Esophagus muscularis mucosa (tissue), 3 donors: ENCODE results near the gene NHEJ1.

Source experiments
- POLR2A ChIP-seq: fragments of 450-650 bp; IDR thresholded peaks from one replicate; pipeline ENCODE4 v1.6.1; 2017; ENCODE audit warnings: antibody characterized with exemption, moderate library complexity, mild to moderate bottlenecking, low read depth
- TF ChIP-seq, protein P1 (sequence below), 3 experiments: fragments of 200-600 bp in 2 of 3; fragments of 450-650 bp in 1 of 3; sonication (generic) in 2 of 3; IDR thresholded peaks; one replicate each; pipeline ENCODE4 v1.5.1; 2017 to 2019; ENCODE audit warnings: antibody characterized with exemption in 3 of 3, mild to moderate bottlenecking in 2 of 3, moderate library complexity in 1 of 3

DNA sequence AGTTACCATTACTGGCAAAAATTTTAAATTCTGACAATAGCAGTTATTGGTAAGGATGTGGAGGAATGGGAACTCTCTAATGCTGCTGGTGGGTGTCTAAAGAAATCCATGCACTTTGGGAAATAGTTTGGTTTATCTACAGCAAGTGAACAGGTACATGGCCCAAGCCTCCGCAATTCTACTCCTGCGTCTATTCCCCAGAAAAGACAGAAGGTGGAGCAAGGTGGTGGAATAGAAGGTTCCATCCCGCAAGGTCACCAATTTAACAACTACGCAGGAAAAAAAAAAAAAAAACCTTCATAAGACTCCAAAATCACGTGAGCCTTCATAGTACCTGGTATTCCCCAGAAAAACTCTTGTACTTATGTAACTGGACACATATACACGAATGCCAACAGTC, 125.8 kb downstream of the NHEJ1 start:
- TF ChIP-seq, protein P1, sequence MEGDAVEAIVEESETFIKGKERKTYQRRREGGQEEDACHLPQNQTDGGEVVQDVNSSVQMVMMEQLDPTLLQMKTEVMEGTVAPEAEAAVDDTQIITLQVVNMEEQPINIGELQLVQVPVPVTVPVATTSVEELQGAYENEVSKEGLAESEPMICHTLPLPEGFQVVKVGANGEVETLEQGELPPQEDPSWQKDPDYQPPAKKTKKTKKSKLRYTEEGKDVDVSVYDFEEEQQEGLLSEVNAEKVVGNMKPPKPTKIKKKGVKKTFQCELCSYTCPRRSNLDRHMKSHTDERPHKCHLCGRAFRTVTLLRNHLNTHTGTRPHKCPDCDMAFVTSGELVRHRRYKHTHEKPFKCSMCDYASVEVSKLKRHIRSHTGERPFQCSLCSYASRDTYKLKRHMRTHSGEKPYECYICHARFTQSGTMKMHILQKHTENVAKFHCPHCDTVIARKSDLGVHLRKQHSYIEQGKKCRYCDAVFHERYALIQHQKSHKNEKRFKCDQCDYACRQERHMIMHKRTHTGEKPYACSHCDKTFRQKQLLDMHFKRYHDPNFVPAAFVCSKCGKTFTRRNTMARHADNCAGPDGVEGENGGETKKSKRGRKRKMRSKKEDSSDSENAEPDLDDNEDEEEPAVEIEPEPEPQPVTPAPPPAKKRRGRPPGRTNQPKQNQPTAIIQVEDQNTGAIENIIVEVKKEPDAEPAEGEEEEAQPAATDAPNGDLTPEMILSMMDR (IDR thresholded peaks at IDR 0.05), result no peak
- TF ChIP-seq POLR2A, result no peak
